ENCODE measurements around the gene ZNF587. TPM values are rescaled to one million over a fixed set of nuclear protein-coding genes. Genes with fewer than 3 reads are reported as not detected.

The ZNF587 gene
- total and polyA plus RNA-seq, 2 of the 8 experiments (the other 6 are each of a cell fraction or from before 2014, with no cell fraction given) = 18.1 to 42.1 TPM

DNA sequence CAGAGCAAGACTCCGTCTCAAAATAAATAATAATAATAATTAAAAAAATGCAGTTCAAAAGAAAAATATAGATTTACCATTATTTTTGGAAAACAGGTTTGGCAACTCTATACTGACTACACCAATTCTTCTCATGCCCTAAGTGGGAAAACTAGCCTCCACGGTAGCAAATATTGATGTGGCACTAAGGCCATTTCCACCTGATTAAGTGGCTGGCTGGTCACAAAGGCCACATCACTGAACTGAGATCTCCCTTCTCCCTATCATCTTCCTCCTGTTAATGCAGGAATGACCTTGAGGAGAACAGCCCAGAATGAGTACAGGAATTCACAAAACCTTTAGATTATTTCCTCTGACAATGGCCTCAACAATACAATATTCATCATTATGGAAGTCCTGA, 20.6 kb downstream of the ZNF587 start:
- H3K14ac ChIP-seq (ENCODE audit: insufficient read length) = no peak overlapping the region
- H4K91ac ChIP-seq (replicated peaks; ENCODE audit: insufficient read length, low read length) = no peak overlapping the region
- no peak overlapping the region for H2BK5ac ChIP-seq (ENCODE audit: low read depth, low read length)
- H3K27ac ChIP-seq (ENCODE audit: low read depth, low read length) = no peak overlapping the region
- H3K9ac ChIP-seq (replicated peaks in 1 of 4; ENCODE audit: extremely low read depth in 1 of 4, low read depth in 3 of 4, low read length in 3 of 4) = no peak overlapping the region
- DNase-seq (ENCODE audit: low read depth in 1 of 2, low spot score in 2 of 2) = no peak
- peaks cover 1 to 9% of the 10 kb centered on the region in 2 experiments for H4K20me1 ChIP-seq (replicated peaks in 1 of 2; ENCODE audit: control insufficient read depth in 1 of 2, insufficient read depth in 2 of 2, low read length in 2 of 2)
- no peak overlapping the region for H3K18ac ChIP-seq (ENCODE audit: extremely low read depth, low read length)
- H3K23ac ChIP-seq (ENCODE audit: insufficient read length) = no peak overlapping the region
- peaks cover 29 to 73% (median 52%) of the 10 kb centered on the region in 4 experiments for H3K36me3 ChIP-seq (ENCODE audit: control insufficient read depth in 2 of 4, insufficient read depth in 4 of 4, low read length in 3 of 4)
- H3K4ac ChIP-seq (replicated peaks; ENCODE audit: insufficient read length, low read depth, low read length) = no peak overlapping the region
- WGBS, 2 experiments (ENCODE audit: extremely low coverage in 1 of 2, insufficient coverage in 1 of 2, insufficient read length in 1 of 2, insufficient replicate concordance in 2 of 2, low coverage in 1 of 2, low lambda C conversion rate in 2 of 2, missing lambda C conversion rate in 1 of 2) = 97% methylated on average over 2 of the region's 2 CpGs; no CpG with 5 or more reads in 1 of the 2 experiments
- no peak for FAIRE-seq
- no peak overlapping the region for H3K4me2 ChIP-seq (ENCODE audit: insufficient read depth in 1 of 2, low read depth in 2 of 2, low read length in 2 of 2)
- H3K4me3 ChIP-seq (ENCODE audit: extremely low read depth in 1 of 4, insufficient read depth in 2 of 4, low read depth in 3 of 4, low read length in 4 of 4) = no peak overlapping the region
- no peak overlapping the region for H2BK120ac ChIP-seq (replicated peaks; ENCODE audit: low read depth, low read length)
- H3K23me2 ChIP-seq (ENCODE audit: low read depth, low read length) = no peaks in the 10 kb centered on the region
- no peak overlapping the region for H3K56ac ChIP-seq (replicated peaks; ENCODE audit: insufficient read length, low read depth, low read length)
- H3K27me3 ChIP-seq (replicated peaks in 1 of 4; ENCODE audit: control insufficient read depth in 3 of 4, extremely low read depth in 1 of 4, insufficient read depth in 3 of 4, low read length in 3 of 4) = no peaks in the 10 kb centered on the region
- ChIA-PET POLR2A (ENCODE audit: partially characterized antibody) (interaction anchor here (1.3 to 8.7 kb wide), 3 partner anchors 17 to 66 kb away, joined by 3 to 94 read pairs (median 3); partner anchors contain the start of gene ZNF814), CTCF (ENCODE audit: partially characterized antibody) (interaction anchor here (1.4 kb wide), 2 partner anchors 15 to 17 kb away, joined by 3 to 4 read pairs; no protein-coding TSS in a partner anchor)
- no peak overlapping the region for H2BK15ac ChIP-seq (ENCODE audit: low read length)
- no peak overlapping the region for H4K8ac ChIP-seq (ENCODE audit: extremely low read depth, insufficient read depth, low read length)
- no peak overlapping the region for H2AFZ ChIP-seq (ENCODE audit: low read length)
- H3K9me3 ChIP-seq (ENCODE audit: insufficient read depth in 2 of 2, low read depth in 1 of 2, low read length in 1 of 2) = peaks cover 33 to 36% of the 10 kb centered on the region in 2 experiments
- peaks cover 5 to 64% of the 10 kb centered on the region in 2 experiments for H3K79me2 ChIP-seq (ENCODE audit: control insufficient read depth in 1 of 2, insufficient read depth in 2 of 2, low read length in 2 of 2)
- no peaks in the 10 kb centered on the region for H3K4me1 ChIP-seq (replicated peaks in 1 of 4; ENCODE audit: control insufficient read depth in 3 of 4, insufficient read depth in 4 of 4, low read length in 3 of 4)
- H2AK5ac ChIP-seq (ENCODE audit: low read depth, low read length) = no peak overlapping the region
- H4K5ac ChIP-seq (ENCODE audit: insufficient read length, low read depth, low read length) = no peak overlapping the region
- H3K79me1 ChIP-seq (ENCODE audit: low read depth, low read length) = peaks cover 10% of the 10 kb centered on the region
- no peak overlapping the region for H2BK12ac ChIP-seq (ENCODE audit: low read depth, low read length)
- no peak overlapping the region for H2BK20ac ChIP-seq (ENCODE audit: low read length)
- peak in 1 of 2 experiments; percentile 27; a peak in 1 of 3 replicates for TF ChIP-seq POLR2A (IDR thresholded peaks at IDR 0.05; ENCODE audit: control extremely low read depth in 1 of 2, low read depth in 2 of 2, low read length in 2 of 2)
- TF ChIP-seq TCF12 (IDR thresholded peaks at IDR 0.05; ENCODE audit: low read depth, low read length) = no peak

Data from H1 (cell line).